ENCODE measurements around the gene CYB5RL.
"Not testable (repeated sequence)": the region's sequence is repeated elsewhere in the genome, so short reads cannot be mapped to it uniquely, and the experiment has no call there.

The CYB5RL gene

DNA sequence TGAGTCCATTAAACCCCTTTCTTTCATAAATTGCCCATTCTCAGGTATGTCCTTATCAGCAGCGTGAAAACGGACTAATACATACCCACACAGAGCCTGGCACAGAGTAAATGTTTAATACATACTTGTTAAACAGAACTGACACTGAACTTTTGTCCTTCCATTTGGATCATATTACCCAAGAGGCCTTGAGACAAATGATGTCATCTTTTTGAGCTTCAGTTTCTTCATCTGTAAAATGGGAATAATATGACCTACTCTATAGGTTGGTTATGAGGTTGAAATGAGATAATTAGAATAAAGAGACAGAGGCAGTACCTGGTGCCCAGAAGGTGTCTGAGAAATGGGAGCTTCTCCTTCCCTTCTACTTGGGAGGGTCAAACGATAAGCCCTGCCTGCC lies 13.8 kb downstream of the CYB5RL start:
- no peak for DNase-seq (ENCODE audit: low spot score)

DNA sequence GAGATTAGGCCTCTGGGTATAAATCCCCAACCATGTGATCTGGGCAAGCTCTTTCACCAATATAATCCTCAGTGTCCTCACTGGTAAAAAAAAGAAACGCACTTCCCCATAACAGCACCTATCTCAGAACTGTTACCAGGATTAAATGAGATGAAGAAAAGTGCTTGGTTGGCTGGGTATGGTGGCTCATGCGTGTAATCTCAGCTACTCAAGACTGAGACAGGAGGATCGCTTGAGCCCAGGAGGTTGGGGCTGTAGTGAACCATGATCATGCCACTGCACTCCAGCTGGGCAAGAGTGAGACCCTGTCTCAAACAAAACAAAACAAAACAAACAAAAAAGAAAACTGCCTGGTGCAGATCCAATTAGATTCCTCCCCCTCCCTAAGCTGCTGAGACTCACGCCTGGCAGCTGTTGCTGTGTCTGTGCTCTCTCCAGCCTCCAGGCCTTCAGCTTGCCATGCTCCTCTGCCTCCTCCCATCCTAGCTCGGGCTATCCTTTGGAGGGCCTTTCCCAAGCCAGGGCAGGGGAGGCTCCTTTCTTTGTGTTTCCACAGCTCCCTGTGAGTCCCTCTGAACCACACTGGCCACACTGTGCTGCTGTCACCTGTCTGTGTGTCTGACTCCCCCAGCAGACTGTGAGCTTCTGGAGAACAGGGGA lies 19.0 kb downstream of the CYB5RL start:
- no peak for DNase-seq (ENCODE audit: low spot score)

DNA sequence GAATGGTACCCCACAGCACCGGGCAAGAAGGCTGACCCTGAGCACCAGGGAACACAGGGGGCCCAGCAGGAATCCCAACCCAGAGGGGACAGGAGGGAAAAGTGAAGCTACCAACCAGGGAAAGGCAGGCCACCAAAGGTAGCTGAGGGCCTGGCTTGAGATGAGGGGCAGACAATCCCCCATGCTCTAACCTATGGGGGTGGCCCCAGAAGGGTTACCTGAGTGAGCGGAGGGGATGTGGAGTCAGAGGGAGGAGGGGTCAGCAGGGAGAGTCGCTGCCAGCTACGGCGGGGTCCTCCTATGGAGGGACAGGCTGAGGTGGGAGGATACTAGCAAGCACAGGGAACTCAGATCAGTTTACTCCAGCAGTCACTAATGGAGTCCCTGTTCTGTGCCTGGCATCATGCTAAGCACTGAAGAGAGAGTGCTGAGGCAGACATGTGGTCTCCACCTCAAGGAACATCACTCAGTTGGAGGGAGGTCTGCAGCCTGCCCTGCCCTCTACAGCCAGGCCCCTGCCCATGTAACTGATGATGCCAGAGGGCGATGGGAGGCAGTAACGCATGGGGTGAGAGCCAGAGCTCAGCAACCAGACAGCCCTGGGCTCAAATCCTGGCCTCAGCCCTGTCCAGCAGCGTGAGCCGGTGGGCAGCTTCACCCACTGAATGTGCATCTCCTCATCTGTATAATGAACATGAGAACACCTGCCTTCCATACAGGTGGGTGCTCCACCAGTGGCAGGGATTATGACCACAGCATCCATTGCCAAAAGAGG lies 21.3 kb downstream of the CYB5RL start:
- DNase-seq (ENCODE audit: low spot score) = no peak

DNA sequence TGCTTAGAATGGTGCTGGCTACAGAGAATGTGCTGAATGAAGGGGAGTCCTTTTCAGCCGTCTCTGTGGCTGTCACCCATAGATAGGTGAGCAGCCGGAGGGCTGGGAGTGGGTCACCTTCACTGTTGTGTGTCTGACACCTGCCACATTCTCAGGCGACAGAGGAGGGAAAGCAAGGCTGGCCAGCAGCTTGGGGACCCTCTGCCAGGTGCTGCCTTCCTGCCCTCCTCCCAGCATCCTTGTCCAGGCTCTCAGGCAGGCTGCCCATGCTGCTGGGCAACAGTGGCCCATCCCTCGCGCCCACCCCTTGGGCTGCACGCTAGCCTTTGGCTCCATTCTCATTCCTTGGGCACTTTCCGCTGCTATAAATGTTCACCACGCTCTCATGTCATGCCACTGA lies 22.1 kb downstream of the CYB5RL start:
- no peak for DNase-seq (ENCODE audit: low spot score)

DNA sequence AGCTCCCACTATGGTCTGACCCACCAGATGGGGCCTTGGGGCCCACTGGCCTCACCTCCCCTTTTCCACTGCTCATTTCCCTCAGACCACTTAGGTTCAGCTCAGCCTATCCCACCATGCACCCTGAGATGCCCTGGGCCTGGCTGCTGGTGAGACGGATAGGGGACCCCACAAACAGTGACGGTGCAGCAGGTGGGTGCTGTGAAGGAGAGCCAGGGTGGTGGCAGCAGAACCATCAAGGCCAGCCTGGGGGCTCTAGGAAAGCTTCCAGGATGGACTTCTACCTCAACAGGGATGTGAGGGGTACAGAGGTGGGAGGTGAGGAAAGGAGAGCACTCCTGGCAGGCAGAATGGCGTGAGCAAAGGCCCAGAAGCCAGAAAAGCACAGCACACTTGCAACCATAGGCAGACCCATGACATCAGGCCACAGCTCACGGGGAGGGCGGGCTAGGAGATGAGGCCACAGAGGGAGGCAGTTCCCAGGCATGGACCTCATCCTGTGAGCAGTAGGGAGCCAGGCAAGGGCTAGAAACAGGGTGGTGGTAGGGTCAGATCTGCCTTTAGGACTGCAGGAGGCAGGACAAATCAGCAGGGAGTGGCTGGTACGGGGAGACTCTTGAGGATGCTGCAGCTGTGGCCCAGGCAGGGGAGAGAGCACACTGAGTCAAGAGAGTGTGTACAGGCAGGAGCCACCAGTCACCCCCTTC lies 23.1 kb downstream of the CYB5RL start:
- DNase-seq (ENCODE audit: low spot score) = no peak

DNA sequence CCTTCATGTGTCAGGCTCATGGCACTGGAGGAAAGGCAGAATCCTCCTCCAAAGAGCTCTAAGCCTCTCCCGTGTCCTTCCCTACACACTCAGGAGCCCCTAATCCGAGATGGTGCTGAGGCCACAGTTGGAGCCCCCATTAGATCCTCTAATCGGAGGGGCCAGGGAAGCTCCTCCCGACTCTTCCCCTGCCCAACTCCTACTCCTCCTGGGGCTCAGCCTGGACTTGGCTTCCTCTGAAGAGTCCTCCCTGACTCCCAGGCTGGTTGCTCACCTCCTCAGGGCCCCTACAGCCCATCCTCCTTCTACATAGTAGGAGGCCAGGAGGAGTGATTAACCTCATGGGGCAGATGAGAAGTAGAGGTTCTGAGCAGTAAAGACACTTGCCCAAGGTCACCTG lies 25.7 kb downstream of the CYB5RL start:
- no peak for DNase-seq (ENCODE audit: low spot score)

DNA sequence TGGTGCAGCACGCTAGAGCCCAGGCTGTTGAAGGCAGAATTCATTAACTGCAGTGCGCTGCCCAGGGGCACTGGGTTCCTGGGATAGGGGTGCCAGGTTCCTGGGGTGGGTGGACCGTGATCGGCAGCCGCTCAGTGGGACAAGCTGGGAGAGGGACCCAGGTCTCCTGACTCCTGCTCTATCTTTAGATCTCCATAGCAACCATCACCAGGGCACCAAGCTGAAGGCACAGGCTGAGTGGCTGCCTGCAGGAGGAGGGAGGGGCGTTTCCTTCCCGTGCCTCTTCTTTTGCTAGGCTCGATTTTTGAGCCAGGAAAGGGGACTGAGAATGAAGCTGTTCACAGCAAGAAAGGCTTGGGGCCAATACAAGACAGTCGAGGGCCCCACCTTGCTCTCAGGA lies 26.1 kb downstream of the CYB5RL start:
- DNase-seq (ENCODE audit: low spot score) = no peak

DNA sequence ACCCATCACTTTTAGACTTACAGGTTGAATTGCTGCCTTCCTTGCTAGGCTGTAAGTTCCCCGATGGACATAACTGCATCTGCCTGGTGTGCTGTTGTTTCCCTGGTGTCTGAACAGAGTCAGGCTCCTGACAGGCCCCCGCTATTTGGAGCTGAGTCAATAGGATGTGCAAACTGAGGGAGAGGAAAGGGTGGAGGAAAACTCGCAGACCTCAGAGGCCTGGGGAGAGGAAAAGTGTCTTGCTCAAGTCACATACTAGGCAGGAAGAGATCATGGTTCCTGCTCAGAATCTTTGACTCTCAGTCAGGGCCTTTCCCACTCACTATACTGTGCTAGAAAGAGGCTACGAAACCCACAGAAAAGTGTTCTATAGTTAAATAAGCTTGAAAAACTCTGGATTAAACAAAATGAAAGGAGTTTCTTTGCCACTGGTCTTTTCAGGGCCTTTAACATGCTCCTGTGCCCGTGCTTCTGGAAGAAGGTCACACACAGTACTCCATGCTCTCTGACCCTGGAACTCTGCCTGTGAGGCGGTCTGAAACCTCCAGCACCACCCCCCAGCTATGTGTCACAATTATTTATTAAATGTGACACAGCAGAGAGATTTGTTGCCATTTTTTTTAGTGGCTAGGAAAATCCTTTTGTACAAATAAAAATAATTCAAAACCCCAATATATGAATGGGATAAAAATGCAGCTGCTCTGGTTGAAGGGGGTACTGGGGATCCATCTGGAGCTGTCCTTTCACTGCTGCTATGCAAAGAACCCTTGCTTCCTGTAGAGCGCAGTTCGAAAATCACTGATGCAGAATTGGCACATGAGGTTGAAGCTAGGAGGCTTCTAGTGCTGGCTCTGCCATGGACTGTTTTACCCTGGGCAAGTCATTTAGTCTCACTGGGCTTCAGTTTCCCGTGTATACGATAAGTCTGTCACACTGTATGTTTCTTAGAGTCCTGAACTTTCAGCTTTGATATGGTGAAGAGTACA lies 26.9 kb downstream of the CYB5RL start:
- no peak for DNase-seq (ENCODE audit: low spot score)

DNA sequence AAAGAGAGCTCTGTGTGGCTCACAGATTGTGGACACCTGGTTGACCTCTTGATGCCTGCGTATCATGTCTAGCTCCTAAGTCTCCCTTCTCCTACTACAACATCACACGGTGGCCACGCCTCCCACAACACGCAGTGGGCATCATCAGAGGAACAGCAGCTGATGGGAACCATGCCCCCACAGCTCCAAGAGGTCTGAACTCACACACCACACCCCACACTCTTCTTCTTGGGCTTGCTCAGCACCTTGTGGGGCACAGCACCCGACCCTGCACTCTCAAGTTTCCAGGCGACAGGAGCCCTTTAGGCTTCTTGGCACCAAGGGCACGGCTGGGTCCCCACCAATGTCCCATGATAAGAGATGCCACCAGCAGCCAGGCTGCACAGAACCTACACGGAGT lies 28.2 kb downstream of the CYB5RL start:
- DNase-seq (ENCODE audit: low spot score) = no peak

DNA sequence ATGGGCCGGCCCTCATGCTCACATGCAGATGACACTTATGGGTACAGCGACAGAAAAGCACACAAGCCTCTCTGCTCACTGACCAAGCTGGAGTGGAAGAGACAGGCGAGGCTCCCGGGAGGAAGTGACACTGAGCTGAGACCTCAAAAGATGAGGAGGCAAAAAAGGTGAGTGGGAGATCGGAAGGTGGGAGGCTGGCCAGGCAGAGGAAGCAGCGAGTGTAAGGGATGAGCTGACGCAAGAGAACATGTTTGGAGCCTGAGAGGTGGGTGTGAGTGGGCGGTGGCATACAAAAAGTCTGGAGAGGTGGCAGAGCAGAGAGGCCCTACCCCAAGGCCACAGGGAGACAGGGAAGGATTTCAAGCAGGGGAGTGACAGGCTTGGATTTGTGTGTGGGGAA lies 28.8 kb downstream of the CYB5RL start:
- no peak for DNase-seq (ENCODE audit: low spot score)

DNA sequence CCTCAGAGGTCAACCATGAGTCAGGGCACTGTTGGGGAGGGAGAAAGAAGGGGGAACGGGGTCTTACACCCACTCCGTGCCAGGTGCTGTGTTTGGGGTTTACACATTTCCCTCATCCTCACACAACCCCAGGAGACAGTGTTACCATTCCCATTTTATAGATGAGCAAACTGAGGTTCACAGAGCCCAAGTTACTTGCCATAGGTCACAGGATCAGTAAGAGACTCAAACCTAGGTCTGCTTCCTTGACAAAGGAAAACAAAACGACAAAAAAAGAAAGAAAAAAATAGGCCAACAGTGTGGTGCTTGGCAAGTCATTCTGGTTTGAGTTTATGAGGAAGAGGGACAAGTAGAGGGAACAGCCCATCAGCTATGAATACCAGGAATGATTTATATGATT lies 30.8 kb downstream of the CYB5RL start:
- no peak for DNase-seq (ENCODE audit: low spot score)

DNA sequence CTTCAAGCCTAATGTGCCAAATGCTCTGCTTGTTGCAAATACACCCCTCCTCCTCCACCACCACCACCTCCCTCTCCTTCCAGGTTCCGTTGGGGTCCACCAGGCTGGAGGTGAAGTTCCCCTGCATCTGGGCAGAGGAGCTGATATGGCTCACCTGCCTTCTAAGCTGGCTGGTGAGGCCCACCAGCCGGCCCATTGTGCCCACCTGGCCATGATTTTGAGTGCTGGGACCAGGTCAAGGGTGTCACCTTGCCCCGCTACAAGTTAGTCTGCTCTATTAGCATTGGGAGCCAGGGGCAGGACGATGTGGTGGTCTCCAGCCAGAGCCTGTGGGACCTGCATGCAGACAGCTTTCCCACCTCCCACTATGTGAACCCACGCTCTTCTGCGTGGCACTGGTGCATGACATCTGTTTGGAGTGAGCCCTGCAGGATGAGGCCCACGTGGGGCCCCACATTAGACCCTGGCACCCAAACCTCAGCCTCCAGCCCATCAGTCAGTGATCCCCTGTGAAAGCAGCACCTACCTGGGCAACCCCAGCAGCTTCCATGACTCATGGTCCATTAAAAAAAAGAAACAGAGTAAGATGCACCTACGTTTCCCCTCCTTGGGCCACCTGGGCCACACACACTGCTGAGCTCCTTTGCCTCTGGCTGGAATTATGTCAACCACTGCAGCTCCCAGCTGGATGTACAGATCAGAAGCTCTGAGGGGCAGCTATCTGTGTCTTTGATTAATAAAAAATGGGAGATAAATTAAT lies 31.4 kb downstream of the CYB5RL start:
- DNase-seq (ENCODE audit: low spot score) = no peak

DNA sequence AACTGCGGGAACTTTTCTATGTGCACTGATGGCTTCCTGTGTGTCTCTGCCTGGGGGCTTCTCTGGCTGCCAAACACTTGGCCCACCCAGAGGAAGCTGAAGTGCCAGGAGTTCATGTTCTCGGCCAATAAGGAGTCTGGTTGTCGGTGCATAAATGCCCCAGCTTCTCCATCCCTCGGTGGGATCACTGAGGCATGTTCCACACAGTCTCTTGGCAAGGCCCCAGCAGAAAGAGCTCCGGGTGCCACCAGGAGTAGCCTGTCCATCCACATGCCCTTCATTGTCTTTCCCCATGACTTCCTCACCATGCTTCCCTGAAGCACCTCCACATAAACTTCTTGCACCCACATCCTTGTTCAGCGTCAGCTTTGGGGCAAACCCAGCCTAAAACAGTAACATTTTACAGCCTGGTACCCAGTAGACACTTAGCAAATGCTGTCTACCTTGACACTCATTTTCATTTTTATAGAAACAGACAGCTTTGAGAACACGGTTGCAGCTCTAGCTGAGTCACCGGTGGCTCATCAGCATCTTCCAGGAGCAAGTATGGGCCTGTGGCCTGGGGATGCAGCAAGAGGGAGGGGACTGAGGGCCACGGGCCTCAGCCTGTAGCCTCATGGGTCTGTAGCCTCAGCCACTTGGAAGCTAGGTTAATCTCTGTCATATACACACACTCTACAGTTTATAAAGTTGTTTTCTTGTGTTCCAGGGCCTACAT lies 32.2 kb downstream of the CYB5RL start:
- peak; percentile 62 for DNase-seq (ENCODE audit: low spot score)

DNA sequence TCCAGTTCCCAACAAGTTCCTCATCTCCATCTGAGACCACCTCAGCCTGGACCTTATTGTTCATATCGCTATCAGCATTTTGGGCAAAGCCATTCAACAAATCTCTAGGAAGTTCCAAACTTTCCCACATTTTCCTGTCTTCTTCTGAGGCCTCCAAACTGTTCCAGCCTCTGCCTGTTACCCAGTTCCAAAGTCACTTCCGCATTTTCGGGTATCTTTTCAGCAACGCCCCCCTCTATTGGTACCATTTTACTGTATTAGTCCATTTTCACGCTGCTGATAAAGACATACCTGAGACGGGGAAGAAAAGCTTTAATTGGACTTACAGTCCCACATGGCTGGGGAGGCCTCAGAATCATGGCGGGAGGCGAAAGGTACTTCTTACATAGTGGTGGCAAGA lies 33.5 kb downstream of the CYB5RL start:
- DNase-seq (ENCODE audit: low spot score) = not testable (repeated sequence)

DNA sequence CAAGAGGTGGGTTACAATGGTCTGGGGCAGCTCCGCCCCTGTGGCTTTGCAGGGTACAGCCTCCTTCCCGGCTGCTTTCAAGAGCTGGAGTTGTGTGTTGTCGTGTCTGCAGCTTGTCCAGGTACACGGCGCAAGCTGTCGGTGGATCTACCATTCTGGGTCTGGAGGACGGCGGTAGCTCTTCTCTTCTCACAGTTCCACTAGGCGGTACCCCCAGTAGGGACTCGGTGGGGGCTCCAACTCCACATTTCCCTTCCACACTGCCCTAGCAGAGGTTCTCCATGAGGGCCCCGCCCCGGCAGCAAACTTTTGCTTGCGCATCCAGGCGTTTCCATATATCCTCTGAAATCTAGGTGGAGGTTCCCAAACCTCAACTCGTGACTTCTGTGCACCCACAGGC lies 34.7 kb downstream of the CYB5RL start:
- no peak for DNase-seq (ENCODE audit: low spot score)

DNA sequence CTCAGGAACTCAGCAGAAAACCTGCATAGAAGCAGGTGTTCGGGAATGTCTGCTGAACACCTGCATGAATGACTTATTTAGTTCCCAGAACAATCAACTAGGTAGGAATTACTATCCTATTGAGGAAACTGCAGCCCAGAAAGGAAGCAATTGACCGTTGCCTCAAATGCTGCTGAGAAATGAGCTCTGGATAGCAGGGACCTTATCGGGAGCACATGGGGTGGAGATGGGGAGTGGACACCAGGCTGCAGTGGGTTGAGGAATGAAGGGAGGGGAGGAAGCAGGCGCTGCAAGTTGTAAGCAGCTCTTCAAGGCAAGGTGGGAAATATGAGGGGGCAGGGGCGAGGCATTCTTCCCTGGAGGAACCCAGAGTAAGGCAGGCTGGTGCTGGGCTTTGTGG lies 36.3 kb downstream of the CYB5RL start:
- DNase-seq (ENCODE audit: low spot score) = no peak

DNA sequence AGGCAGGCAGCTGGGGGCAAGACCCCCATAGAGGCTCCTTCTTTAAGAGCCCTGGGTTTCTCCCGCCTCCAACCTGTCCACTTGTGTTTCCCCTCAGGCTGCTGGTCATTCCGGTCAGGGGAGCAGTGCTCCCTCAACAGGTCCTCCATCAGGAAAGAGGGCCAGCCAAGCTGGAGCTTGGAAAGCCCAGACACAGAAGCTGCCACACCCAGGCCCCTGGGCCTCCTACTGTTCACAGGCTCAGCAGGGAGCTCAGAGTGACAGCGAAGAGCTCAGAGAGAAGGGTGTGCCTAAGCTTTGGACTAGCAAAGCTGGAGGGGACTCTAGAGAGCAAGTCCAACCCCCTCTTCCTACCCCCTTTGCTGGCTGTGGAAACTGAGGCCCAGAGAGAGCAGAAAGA lies 36.8 kb downstream of the CYB5RL start:
- DNase-seq (ENCODE audit: low spot score) = no peak

DNA sequence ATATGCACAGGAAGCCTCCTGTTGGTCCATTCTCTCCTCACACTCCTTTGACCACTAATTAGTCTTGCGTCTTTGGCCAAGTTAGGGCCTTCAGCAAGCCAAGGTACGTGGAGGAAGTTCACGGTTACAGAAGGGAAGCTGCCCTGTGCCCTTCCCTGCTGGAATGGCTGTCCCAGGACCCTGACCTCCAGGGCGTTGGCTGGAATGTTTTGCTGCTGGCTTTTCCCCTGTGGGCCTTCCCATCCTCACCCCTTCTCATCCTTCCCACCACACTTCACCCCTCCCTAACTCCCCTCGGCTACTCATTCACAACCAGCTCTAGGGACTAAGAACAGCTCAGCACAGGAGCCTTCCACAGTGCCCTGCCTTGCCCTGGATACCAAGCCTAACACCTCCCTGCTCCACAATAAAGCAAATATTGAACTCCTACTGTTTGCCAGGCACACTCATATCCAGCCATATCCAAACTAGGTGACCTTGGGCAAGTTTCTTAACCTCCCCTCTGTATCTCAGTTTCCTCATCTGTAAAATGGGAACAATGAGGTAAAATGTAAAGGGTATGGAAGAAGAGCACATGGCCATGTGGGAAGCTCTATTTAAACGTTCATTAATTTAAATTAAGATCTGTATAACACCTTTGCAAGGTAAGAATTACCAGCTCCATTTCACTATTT lies 38.2 kb downstream of the CYB5RL start:
- DNase-seq (ENCODE audit: low spot score) = no peak

DNA sequence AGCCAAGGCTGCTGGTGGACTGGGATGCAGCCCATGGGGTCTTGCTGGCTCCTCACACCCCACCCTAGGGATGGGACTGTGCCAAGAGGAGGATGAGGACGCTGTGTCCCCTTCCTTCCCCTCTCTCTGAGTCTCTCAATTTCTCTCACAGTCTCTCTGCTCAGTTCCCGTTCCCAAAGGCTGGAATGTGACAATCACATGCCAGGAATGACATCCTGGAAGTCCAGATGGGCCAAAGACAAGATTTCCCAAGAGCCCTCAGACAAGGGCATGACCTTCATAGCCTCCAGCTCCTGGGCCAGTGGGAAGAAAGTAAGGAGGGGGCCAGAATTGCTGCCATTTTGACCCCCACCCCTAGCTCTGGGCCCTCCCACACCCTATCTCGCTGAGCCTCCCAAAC lies 39.5 kb downstream of the CYB5RL start:
- DNase-seq (ENCODE audit: low spot score) = no peak

DNA sequence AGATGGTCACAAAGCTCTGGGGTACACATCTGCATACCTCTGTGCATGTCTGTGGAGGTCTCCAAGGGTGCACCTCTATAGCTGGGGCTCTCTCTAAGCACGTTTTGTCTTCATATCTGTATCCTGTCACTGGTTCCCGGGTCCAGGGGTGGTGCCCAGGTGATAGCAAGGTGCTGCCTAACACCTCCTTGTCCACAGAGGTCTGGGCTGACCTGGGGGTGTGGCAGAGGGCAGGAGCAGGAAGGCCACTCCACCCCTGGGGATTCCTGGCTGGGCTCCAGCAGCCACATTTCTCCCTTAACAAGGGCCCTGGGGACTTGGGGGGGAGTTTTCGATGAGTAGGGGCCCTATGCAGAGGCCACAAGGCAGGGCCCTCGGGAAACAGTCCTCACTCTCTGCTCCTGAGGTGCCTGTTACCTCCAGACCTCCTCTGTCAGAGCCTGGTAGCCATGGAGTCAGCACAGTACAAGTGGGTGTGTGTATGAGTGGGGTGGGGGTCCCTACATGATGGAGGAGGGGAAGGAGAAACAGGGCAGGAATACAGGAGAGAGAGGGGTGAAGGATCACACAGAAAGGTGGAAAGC lies 40.0 kb downstream of the CYB5RL start:
- DNase-seq (ENCODE audit: low spot score) = no peak
